Lung microvascular endothelial cell (primary cell): ENCODE results near the gene PYGL. TPM values are rescaled to one million over a fixed set of nuclear protein-coding genes. Genes with fewer than 3 reads are reported as not detected.
"Not testable (repeated sequence)": the region's sequence is repeated elsewhere in the genome, so short reads cannot be mapped to it uniquely, and the experiment has no call there.

Experiments used
- DNase-seq, 2 donors: peaks; one replicate each; pipeline versions ENCODE4 v3.0.0 to v3.0.0-alpha.2; 2010; ENCODE audit warnings: low read depth in 2 of 2
- total RNA-seq: library from RNA; depleted of rRNA; stranded (reverse); fragments of >200 nt; gene quantifications from 2 replicates; pipeline ENCODE4 v1.2.1, GENCODE V29; 2014

Gene PYGL
- total RNA-seq, 1 donor from 2014 or later, result 71.6 TPM

DNA sequence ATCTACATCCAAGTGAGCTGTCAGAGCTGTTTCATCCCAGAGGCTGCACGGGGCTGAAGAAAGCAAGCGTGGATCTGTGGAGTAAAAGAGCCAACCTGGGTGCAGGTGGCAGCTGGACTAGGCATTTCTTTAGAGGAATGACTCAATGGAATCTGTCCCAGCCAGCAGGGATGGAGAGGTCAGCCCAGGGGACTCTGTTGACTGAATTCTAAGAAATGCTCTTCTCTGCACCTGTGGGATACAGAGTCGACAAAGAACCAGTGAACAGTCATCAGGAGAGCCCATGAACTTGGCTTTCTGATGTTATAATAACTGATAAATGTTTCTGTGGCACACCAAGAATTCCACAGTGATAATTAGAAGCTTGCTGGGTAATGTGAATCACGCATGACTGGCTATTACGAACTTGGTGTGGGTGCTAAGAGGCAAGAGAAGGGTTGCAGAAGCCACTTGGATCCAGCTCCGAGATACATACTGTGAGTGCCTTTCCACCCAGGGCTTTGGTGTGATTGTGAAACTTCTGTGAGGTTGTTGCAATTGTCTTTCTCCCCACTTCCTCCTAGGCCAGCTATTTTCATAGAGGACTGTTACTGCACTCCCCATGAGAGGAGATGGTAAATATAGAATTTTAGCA lies 16.2 kb downstream of the PYGL start:
- no peak for DNase-seq

DNA sequence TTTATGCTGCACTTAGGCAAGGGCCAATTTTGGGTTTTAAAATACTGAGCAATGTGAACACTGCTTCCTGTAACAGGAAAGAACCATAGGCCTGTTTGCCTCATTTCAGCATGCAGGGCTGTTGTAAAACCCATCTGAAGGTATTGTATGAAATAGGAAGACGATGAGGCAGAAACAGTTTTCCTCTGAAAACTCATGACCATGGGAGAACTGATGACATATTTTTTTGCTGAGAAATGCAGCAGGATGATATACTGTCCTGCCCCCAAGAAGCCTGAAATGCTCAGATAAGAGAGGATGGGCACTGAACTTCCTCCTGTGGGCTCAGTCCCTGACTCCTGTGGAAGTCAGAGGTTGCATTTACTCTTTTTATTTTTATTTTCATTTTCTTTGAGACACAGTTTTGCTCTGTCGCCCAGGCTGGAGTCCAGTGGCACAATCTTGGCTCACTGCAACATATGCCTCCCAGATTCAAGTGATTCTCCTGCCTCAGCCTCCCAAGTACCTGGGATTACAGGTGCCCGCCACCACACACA lies 17.4 kb downstream of the PYGL start:
- DNase-seq, result peak; percentile 46 to 54

DNA sequence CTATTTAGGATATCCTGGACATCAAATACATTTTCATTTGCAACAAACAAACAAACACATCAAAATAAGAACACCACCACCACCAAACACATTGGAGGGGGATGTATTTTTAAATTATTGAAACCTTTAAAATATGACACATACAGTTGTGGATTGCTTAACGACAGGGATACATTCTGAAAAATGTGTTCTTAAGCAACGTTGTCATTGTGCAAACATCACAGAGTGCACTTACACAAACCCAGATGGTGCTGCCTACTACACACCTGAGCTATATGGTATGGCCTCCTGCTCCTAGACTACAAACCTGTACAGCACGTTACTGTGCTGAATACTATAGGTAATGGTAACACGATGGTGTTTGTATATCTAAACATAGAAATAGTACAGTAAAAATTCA lies 19.4 kb downstream of the PYGL start:
- DNase-seq, result no peak

DNA sequence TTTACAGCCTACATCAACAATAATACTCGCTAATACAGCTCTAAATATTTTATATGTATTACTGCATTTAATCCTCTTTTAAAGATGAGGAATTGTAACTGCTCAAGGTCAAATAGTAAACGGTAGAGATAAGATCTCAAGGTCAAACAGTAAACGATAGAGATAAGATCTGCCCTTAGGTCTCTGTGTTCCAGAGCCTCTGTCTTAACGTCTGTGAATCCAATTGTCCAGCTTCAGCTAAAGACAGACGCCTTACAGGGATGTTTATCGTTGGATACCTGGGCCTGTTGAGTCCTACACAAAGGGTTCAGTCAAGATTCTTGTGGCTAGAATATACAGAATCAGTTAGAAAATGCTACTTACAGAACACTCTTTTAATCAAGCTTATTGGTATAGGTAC lies 20.0 kb downstream of the PYGL start:
- no peak for DNase-seq

DNA sequence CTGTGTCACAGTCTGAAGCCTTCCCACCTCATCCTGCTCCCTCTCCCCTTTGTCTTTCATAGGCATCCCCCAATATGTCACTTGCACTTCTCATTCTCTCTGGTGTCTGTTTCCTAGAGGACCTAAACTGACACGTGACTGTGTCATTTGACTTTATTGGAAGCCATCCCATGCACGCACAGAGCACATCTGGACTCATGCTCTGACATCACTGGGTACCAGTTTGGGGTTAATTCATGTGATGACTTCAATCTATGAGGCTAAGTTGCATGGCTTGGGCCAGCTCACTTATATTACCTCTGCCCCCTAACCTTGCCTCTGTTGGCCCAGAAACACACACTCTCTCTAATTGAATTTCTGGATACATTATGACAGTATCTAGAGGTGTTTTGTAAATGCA lies 21.5 kb downstream of the PYGL start:
- DNase-seq, result no peak

DNA sequence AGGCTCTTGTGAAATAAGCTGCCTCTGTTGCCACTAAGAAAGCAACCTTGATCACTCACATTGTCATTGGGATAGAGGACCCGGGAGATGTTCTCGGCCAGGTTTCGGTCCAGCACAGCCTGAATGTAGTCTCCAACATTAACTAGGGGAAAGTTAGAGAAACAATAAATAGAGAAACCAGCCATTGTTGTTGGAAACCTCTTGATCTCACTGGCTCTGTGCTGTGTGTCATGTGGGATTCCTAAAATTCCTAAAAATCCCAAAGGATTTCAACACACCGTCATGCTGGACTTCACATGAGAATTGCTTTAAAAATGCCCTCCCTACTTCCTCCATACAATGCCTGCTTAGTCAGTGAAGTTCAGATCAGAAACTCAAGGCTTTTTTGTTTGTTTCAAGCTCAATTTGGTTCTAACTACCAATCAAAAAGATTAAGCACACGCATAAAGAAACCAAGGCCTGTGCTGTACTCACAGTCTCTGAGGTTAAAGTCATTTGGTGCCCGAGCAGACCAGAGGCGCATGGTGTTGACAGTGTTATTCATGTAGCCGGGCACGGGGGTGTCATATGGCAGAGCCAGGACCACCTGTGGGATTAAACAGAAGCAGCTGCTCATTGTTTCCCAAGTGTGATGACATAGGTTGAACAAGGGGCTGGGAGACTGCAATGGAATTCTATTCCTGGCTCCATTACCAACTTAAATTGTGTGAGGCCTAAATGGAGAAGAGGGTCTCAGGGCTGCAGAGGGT lies 23.6 kb downstream of the PYGL start:
- peak in 1 of 2 donors; percentile 78 for DNase-seq

DNA sequence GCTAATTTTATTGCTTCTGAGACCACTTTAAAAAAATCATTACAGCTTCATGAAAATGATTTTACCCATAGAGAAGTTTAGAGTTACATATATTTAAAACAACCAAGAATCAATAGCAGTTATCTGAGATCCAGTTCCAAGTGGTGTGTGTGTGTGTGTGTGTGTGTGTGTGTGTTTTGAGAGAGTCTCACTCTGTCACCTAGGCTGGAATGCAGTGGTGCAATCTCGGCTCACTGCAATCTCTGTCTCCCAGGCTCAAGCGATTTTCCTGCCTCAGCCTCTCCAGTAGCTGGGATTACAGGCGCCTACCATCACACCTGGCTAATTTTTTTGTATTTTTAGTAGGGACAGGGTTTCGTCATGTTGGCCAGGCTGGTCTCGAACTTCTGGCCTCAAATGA lies 24.8 kb downstream of the PYGL start:
- not testable (repeated sequence) for DNase-seq

DNA sequence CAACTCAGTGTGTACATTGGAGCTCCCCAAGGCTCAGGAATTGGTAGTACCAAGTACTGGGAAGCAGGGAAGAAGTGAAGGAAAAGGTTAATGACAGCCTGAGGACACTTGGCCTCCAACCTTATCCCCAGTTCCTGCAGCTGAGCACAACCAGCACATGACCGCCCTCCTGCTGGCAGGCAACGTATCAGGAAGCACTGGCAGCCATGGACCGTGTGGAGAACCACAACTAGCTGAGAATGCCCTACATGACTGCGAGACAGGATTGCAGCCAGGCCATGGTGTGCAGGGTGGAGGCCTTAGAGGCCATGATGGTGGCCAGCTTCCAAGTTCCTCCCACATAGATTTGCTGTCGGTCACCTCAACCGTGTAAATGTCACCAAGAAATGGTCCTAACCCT lies 26.8 kb downstream of the PYGL start:
- DNase-seq, result no peak

DNA sequence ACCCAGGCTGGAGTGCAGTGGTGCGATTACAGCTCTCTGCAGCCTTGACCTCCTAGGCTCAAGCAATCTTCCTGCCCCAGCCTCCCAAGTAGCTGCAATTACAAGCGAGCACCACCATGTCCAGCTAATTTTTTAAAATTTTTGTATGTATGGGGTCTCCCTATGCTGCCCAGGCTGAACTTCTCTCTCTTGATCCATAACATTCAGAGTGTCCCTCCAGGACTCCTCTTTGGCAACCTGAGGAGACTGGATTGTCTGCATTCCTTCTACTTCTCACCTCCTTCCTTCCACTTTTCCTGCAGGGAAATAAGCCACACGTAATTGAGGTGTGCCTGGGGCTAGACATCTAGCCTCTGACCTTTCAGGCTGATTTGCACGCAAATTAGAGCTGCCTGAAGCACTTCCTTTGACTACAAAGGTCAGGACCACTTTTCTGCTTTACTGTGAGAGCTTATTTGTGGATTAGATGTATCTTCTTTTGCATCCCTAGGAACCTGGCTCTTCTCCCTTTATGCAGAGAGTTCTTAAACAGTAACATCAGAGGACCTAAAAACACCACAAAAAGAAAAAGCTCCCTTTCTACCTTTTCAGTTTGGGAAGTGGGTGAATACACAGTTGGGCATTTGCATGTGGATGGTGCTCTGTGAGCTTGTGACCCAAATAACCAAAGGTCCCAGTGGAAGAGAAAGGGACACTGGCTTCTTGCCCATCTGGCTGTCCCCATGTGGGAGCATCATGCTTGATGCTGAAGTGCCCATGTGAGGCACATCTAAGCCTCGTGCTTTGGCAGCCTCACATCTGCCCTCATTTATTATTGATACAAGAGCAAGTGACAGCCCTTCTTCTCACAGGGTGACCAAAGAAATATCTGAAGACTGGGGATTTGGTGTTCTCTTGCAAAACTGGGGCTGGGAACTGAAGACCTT lies 33.5 kb downstream of the PYGL start:
- no peak for DNase-seq

DNA sequence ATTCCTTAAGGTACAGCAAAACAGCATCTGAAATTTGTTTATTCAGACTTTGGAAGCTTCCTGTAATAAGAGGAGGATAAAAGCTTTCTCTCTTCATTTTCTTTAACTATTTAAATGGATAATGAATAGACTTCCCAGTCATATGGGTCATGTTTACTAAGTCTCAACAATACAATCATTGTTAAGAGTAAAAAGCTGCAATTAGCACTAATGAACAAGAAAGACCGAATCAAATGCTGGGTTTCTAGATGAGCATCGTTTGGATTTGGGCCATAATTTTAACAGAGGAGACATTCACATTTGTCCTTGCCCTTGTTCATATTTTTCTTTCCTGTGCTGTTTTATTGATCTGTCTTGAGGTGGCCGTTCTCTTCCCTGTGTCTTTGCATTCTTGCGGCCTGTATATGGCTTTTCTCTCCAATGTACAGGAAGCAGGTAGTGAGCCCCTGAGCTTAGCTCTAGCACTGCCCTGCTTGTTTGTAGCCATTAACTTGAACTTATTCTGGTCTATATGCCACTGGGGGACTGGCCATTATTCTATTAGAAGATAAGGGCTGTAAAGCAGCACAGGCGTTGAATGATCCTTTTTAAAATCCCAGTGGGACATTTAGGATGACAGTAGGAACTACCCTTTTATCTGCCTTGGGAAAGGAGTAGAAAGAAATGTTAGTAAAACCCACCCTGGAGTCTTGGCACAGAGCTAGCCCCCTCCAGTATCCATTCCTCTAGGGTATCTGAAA lies 37.8 kb downstream of the PYGL start:
- no peak for DNase-seq

DNA sequence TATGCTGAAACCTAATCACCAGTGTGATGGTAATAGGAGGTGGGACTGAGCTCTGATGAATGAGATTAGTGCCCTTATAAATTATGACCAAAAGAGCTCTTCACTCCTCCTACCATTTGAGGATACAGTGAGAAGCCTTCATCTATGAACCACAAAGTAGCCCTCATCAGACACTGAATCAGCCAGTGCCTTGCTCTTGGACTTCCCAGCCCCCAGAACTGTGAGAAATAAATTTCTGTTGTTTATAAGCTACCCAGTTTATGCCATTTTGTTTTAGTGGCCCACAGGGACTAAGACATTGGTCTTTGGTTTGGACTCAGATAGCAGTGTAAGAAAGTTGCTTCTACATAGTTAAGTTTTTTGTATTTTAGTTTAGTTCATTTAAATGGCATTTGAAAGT lies 39.6 kb downstream of the PYGL start:
- no peak for DNase-seq

DNA sequence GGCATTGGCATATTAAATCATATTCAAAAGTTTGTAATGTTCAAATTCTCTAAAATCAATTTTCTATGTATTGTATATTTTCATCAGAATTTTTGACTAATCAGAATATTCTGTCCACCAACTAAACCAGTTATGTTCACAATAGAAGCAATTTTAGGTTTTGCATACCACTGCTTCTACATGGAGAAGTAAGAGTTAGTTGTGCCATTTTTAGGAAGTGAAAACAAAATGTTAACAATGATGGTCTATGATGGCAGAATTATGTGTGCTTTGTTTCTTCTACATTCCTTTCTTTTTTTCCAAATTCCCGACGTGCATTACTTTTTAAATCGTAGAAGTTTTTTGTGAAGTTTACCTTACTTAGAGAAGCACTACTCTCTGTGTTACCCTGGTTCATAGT lies 42.9 kb downstream of the PYGL start:
- no peak for DNase-seq

DNA sequence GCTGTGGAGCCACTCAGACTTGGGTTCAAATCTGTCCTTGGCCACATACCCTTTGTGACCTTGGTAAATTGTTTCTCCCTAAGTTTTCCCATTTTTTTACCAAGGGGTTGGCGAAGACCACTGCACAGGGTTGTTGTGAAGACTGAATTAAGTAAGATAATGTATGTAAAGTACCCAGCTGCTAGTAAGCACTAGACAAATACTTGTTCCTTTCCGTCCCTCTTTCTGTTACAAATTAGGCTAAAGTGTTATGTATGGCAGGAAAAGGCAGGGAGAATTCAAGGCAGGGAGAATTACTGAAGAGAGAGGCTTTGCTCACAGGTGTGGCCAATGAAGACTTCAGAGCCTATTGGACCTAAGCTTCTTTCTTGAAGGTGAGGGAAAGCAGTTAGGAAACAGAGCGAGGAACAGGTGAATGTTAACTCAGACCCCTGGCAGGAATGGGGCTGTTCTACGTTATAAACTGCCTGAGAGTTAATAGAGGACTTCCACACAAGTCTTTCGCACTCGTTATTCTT lies 46.6 kb downstream of the PYGL start:
- no peak for DNase-seq

DNA sequence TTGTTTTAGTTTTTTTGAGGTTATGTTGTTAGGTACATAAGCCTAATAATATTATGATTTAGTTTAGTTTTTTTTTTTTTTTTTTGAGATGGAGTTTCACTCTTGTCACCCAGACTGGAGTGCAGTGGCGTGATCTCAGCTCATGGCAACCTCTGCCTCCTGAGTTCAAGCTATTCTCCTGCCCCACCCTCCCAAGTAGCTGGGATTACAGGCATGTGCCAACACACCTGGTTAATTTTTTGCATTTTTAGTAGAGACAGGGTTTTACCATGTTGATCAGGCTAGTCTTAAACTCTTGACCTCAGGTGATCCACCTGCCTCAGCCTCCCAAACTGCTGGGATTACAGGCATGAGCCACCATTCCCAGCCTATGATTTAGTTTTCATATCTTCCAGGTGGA lies 47.3 kb downstream of the PYGL start:
- DNase-seq, result not testable (repeated sequence)

DNA sequence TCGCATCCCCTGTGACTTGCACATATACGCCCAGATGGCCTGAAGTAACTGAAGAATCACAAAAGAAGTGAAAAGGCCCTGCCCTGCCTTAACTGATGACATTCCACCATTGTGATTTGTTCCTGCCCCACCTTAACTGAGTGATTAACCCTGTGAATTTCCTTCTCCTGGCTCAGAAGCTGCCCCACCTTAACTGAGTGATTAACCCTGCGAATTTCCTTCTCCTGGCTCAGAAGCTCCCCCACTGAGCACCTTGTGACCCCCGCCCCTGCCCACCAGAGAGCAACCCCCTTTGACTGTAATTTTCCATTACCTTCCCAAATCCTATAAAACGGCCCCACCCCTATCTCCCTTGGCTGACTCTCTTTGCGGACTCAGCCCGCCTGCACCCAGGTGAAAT lies 47.9 kb downstream of the PYGL start:
- not testable (repeated sequence) for DNase-seq

DNA sequence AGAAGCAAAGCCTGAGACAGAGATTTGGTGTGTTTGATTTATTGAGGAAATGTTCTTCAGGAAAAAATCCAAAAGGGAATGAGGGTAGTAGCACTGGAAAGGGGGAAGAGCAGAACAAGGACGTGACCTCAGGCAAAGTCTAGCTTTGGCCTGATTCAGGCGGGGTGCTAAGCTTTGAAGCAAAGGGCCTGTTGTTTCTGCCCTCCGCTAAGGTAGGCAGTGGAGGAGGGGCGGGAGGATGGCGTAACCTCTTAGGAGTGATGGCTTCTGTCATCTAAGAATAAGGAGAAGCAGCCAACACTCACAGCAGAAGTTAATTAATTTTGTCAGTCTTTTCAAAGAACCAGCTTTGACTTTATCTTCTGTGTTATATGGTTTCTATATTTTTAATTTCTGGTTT lies 52.0 kb downstream of the PYGL start:
- DNase-seq, result no peak

DNA sequence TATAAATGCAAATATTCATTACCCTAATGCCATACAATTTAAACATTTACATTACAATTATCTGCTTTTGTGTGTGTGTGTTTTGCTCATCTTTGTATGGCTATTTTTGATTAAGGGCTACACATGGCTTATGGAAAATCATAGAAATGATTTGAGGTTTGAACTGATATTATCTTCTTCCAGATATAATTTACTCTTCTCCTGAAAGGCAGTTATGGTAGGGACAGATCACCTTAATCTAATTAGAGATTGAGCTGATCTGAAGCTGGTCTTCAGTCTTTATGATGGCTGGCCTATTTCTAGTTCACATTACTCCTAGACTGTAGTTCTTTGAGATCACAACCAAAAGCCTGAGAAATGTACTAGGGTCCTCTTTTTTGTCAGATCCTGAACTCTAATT lies 56.8 kb downstream of the PYGL start:
- DNase-seq, result no peak

DNA sequence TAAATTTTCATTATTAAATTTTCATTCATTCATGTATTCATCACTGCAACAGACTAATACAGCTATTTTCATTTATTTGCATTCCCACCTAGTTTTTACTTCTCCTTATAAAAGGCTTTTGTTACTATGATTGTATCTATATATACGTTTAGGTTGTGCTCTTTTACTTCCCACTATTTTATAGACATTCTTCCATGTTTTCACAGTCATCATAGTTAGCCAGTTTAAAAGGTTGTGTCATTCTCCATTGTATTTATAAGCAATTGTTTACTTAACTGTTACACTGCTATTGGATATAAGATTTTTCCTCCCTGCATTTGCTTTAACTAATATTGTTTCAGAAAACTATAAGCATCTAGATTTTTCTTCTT lies 60.5 kb downstream of the PYGL start:
- DNase-seq, result no peak

DNA sequence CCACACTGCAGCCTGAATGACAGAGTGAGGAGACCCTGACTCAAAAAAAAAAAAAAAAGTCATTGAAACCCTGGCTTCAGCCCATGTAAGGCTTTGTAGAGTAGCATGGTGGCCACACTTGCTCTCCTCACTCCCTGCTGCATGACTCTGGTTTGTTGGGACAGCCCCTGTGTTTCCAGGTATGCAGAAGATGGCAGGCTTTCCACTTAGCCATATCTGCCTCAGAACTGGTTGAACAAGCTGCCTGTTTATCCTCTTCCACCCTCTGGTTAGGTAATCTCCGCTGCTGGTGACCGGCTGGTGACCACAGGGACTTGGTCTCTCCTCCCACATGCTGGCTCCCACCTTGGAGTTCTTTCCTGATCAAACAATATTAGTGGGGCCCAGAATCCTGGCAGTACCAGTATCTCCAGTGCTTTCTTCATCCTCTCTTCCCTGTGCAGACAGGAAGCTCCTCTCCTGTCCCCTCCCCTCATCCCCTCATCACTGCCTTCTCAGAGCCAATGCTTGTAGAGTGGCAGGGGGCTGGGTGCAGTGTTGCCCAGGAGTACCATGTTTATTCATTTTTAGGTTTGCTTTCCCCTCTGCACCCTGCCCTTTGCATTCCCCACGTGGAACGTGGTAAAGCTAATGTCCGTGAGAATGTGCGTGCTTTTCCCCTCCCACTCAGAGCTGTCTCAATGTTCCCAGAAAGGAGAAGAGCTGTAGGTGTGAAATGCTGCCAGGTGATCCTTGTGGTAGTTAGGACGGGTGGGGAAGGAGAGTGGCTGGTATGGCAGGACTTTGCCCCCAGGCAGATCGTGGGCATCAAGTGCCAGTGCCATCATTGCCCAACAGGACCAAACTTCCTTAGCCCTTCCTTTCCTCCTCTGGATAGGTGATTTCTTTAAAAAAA lies 61.1 kb downstream of the PYGL start:
- DNase-seq, result no peak
